Effector CD4-positive, alpha-beta T cell (primary cell): ENCODE results near the gene ASXL1.
"Not testable (repeated sequence)": the region's sequence is repeated elsewhere in the genome, so short reads cannot be mapped to it uniquely, and the experiment has no call there.

Experiments used
- DNase-seq: peaks from one replicate; pipeline ENCODE4 v3.0.0-alpha.2; 2020

Gene ASXL1

GRCh38 chr20:32363492-32363891 lies 5.4 kb downstream of the ASXL1 start:
- DNase-seq: no peak

- DNase-seq: no peak
These were observed 6.5 kb downstream of the ASXL1 start for GRCh38 chr20:32364554-32365208.

GRCh38 chr20:32365564-32365963 lies 7.4 kb downstream of the ASXL1 start:
- DNase-seq: no peak

GRCh38 chr20:32366380-32366779 lies 8.2 kb downstream of the ASXL1 start:
- DNase-seq: no peak

- DNase-seq: no peak
These were observed 10.2 kb downstream of the ASXL1 start for GRCh38 chr20:32368323-32368722.

- DNase-seq: no peak
These were observed 10.8 kb downstream of the ASXL1 start for GRCh38 chr20:32368925-32369324.

GRCh38 chr20:32370897-32371296 lies 12.8 kb downstream of the ASXL1 start:
- no peak for DNase-seq

GRCh38 chr20:32378461-32378860 lies 20.3 kb downstream of the ASXL1 start:
- DNase-seq: no peak

- DNase-seq: not testable (repeated sequence)
These were observed 21.9 kb downstream of the ASXL1 start for GRCh38 chr20:32380037-32380436.

GRCh38 chr20:32380745-32381144 lies 22.6 kb downstream of the ASXL1 start:
- no peak for DNase-seq

- no peak for DNase-seq
These were observed 24.2 kb downstream of the ASXL1 start for GRCh38 chr20:32382102-32382950.

- not testable (repeated sequence) for DNase-seq
These were observed 25.3 kb downstream of the ASXL1 start for GRCh38 chr20:32383441-32383840.

- DNase-seq: no peak
These were observed 27.4 kb downstream of the ASXL1 start for GRCh38 chr20:32385541-32385940.

GRCh38 chr20:32386091-32386490 lies 28.0 kb downstream of the ASXL1 start:
- DNase-seq: no peak

GRCh38 chr20:32387252-32387651 lies 29.1 kb downstream of the ASXL1 start:
- peak; percentile 26 for DNase-seq

- no peak for DNase-seq
These were observed 32.9 kb downstream of the ASXL1 start for GRCh38 chr20:32391003-32391402.

GRCh38 chr20:32395066-32395465 lies 36.9 kb downstream of the ASXL1 start:
- DNase-seq: no peak

GRCh38 chr20:32396646-32397160 lies 38.6 kb downstream of the ASXL1 start:
- DNase-seq: no peak

GRCh38 chr20:32397567-32398084 lies 39.5 kb downstream of the ASXL1 start:
- no peak for DNase-seq

- DNase-seq: no peak
These were observed 42.3 kb downstream of the ASXL1 start for GRCh38 chr20:32400476-32400875.

GRCh38 chr20:32404017-32404416 lies 45.9 kb downstream of the ASXL1 start:
- no peak for DNase-seq

- DNase-seq: no peak
These were observed 48.6 kb downstream of the ASXL1 start for GRCh38 chr20:32406701-32407100.

GRCh38 chr20:32407131-32407750 lies 49.1 kb downstream of the ASXL1 start:
- peak; percentile 51 for DNase-seq
